GM23248 (cell line): ENCODE results near the gene CAB39.

Experiments
- EZH2 ChIP-seq: fragments of 200-600 bp; sonication (generic); IDR thresholded peaks from 2 replicates; pipeline ENCODE4 v1.6.1; 2018; ENCODE audit warnings: antibody characterized with exemption, mild to moderate bottlenecking; ENCODE audit not compliant: insufficient read depth, poor library complexity, severe bottlenecking
- EZH2phosphoT487 ChIP-seq: fragments of 200-600 bp; sonication (generic); IDR thresholded peaks from 2 replicates; pipeline ENCODE4 v1.6.1; 2018; ENCODE audit warnings: antibody characterized with exemption, moderate library complexity, mild to moderate bottlenecking, low read depth; ENCODE audit not compliant: insufficient read depth

- TF ChIP-seq EZH2, result no peak
- no peak for TF ChIP-seq EZH2phosphoT487
Observed at GRCh38 chr2:230738391-230738811, 25.8 kb downstream of the CAB39 start.
